Peyer's patch (tissue), 4 donors: ENCODE results near the gene JPH3. TPM values are rescaled to one million over a fixed set of nuclear protein-coding genes. Genes with fewer than 3 reads are reported as not detected.

Experiments
- DNase-seq, 3 donors: peaks; one replicate each; pipeline ENCODE4 v3.0.0-alpha.2; 2017 to 2019
- H3K27ac ChIP-seq, 4 donors: fragments of 200-600 bp; sonication (generic); one replicate each; pipeline ENCODE4 v1.5.1; 2016 to 2019
- H3K27me3 ChIP-seq, 2 donors: fragments of 200-600 bp; sonication (generic); one replicate each; pipeline ENCODE4 v1.5.1; 2019
- H3K36me3 ChIP-seq, 3 donors: fragments of 200-600 bp; sonication (generic); one replicate each; pipeline ENCODE4 v1.5.1; 2016 to 2019
- H3K4me1 ChIP-seq, 4 donors: fragments of 200-600 bp; sonication (generic); one replicate each; pipeline ENCODE4 v1.5.1; 2016 to 2019
- H3K4me3 ChIP-seq, 4 donors: fragments of 200-600 bp; sonication (generic); 1 replicate in 3 of 4; 2 replicates in 1 of 4; pipeline ENCODE4 v1.5.1; 2016 to 2019; ENCODE audit warnings: mild to moderate bottlenecking in 1 of 4
- H3K9me3 ChIP-seq, 4 donors: fragments of 200-600 bp; sonication (generic); one replicate each; pipeline ENCODE4 v1.5.1; 2016 to 2019; ENCODE audit warnings: mild to moderate bottlenecking in 1 of 4
- CTCF ChIP-seq, 6 experiments: fragments of 450-650 bp in 4 of 6; fragments of 200-600 bp in 2 of 6; sonication (generic) in 1 of 6; IDR thresholded peaks; one replicate each; pipeline ENCODE4 v1.5.1; 2017 to 2019; ENCODE audit warnings: antibody characterized with exemption in 6 of 6, mild to moderate bottlenecking in 3 of 6, moderate library complexity in 1 of 6
- POLR2A ChIP-seq, 2 donors: fragments of 450-650 bp; IDR thresholded peaks; one replicate each; pipeline ENCODE4 v1.5.1; 2017; ENCODE audit warnings: antibody characterized with exemption in 2 of 2, mild to moderate bottlenecking in 2 of 2, moderate library complexity in 2 of 2
- total RNA-seq, 4 donors: library from RNA; depleted of rRNA; stranded (reverse); fragments of >200 nt; gene quantifications; one replicate each; pipeline ENCODE4 v1.1.0, GENCODE V29; 2016

JPH3 gene
- total RNA-seq, 4 donors from 2014 or later = 0.13 to 0.57 TPM; not detected in 2

- Histone ChIP-seq H3K4me1 (no peaks in the 10 kb centered on the region), H3K36me3 (no peaks in the 10 kb centered on the region), H3K4me3 (no peak overlapping the region), H3K27me3 (no peaks in the 10 kb centered on the region), H3K9me3 (no peaks in the 10 kb centered on the region), H3K27ac (no peak overlapping the region)
- DNase-seq = no peak
- no peak for TF ChIP-seq CTCF (IDR thresholded peaks at IDR 0.05)
- TF ChIP-seq POLR2A (IDR thresholded peaks at IDR 0.05) = no peak
These were observed 43.6 kb upstream of the JPH3 start for GRCh38 chr16:87558682-87559081.

GRCh38 chr16:87559945-87560344 lies 42.4 kb upstream of the JPH3 start:
- Histone ChIP-seq H3K36me3 (no peaks in the 10 kb centered on the region), H3K27me3 (no peaks in the 10 kb centered on the region)
- DNase-seq = no peak

GRCh38 chr16:87560428-87561199 lies 41.7 kb upstream of the JPH3 start:
- Histone ChIP-seq H3K36me3 (no peaks in the 10 kb centered on the region), H3K27ac (no peak overlapping the region), H3K4me3 (no peak overlapping the region), H3K4me1 (no peaks in the 10 kb centered on the region), H3K27me3 (no peaks in the 10 kb centered on the region), H3K9me3 (no peaks in the 10 kb centered on the region)
- DNase-seq = peak in 1 of 3 donors; percentile 61
- TF ChIP-seq CTCF (IDR thresholded peaks at IDR 0.05) (no peak), POLR2A (IDR thresholded peaks at IDR 0.05) (no peak)

More at GRCh38 chr16:87559945-87560344, 42.4 kb upstream of the JPH3 start:
- TF ChIP-seq POLR2A (IDR thresholded peaks at IDR 0.05) = no peak
- Histone ChIP-seq H3K9me3 (no peaks in the 10 kb centered on the region), H3K4me3 (no peak overlapping the region), H3K4me1 (no peaks in the 10 kb centered on the region), H3K27ac (no peak overlapping the region)

- Histone ChIP-seq H3K27ac (no peak overlapping the region), H3K27me3 (no peaks in the 10 kb centered on the region), H3K4me3 (no peak overlapping the region), H3K36me3 (no peaks in the 10 kb centered on the region), H3K4me1 (no peaks in the 10 kb centered on the region), H3K9me3 (no peaks in the 10 kb centered on the region)
- TF ChIP-seq POLR2A (IDR thresholded peaks at IDR 0.05) (no peak), CTCF (IDR thresholded peaks at IDR 0.05) (no peak)
- DNase-seq = no peak
These were observed 40.9 kb upstream of the JPH3 start for GRCh38 chr16:87561200-87562105.

GRCh38 chr16:87562201-87562600 lies 40.1 kb upstream of the JPH3 start:
- no peak for TF ChIP-seq POLR2A (IDR thresholded peaks at IDR 0.05)
- no peak for TF ChIP-seq CTCF (IDR thresholded peaks at IDR 0.05)
- H3K4me3 ChIP-seq = no peak overlapping the region
- H3K4me1 ChIP-seq = no peaks in the 10 kb centered on the region
- no peak overlapping the region for H3K27ac ChIP-seq
- no peaks in the 10 kb centered on the region for H3K36me3 ChIP-seq
- no peak for DNase-seq
- H3K9me3 ChIP-seq = no peaks in the 10 kb centered on the region
- no peaks in the 10 kb centered on the region for H3K27me3 ChIP-seq

GRCh38 chr16:87563022-87563421 lies 39.3 kb upstream of the JPH3 start:
- TF ChIP-seq POLR2A (IDR thresholded peaks at IDR 0.05) = no peak
- TF ChIP-seq CTCF (IDR thresholded peaks at IDR 0.05) = no peak
- H3K27ac ChIP-seq = no peak overlapping the region
- no peaks in the 10 kb centered on the region for H3K9me3 ChIP-seq
- DNase-seq = no peak
- no peaks in the 10 kb centered on the region for H3K4me1 ChIP-seq
- no peaks in the 10 kb centered on the region for H3K36me3 ChIP-seq
- no peak overlapping the region for H3K4me3 ChIP-seq
- no peaks in the 10 kb centered on the region for H3K27me3 ChIP-seq
